Right lobe of liver (tissue), 4 donors: ENCODE results near the gene LILRA6.

ENCODE experiments used
- CTCF ChIP-seq, 4 donors: fragments of 200-600 bp in 3 of 4; fragments of 450-650 bp in 1 of 4; IDR thresholded peaks; one replicate each; pipeline versions ENCODE4 v1.5.1 to v1.8.0; 2016 to 2022; ENCODE audit warnings: antibody characterized with exemption in 4 of 4, mild to moderate bottlenecking in 2 of 4
- POLR2A ChIP-seq: fragments of 450-650 bp; IDR thresholded peaks from one replicate; pipeline ENCODE4 v1.6.1; 2017; ENCODE audit warnings: antibody characterized with exemption, mild to moderate bottlenecking
- donor health status: DM: no; HTN: no; CAD: no.
- donor health status: DM: no; HTN: no; CAD: no.
- donor health status: DM: no; HTN: yes; CAD: no.

- TF ChIP-seq POLR2A (no peak), CTCF (IDR thresholded peaks at IDR 0.05) (no peak)
Measured at GRCh38 chr19:54191811-54192453, 50.7 kb downstream of the LILRA6 start.
